AG09309 (cell line): ENCODE data around the gene CFAP97D1.

ENCODE experiments used
- DNase-seq: peaks from one replicate; pipeline ENCODE4 v3.0.0-alpha.2; 2010; ENCODE audit warnings: low read depth
- H3K4me3 ChIP-seq: 2 replicates; pipeline ENCODE4 v1.5.1; 2011; ENCODE audit warnings: mild to moderate bottlenecking, low read depth, low read length, moderate library complexity; ENCODE audit not compliant: control insufficient read depth
- TF ChIP-seq, protein P1 (sequence below): IDR thresholded peaks from 2 replicates; pipeline ENCODE4 v1.5.1; 2011; ENCODE audit warnings: mild to moderate bottlenecking, low read depth, low read length, inconsistent platforms; ENCODE audit not compliant: insufficient read depth, control insufficient read depth; ENCODE audit errors: missing control alignments

CFAP97D1 gene

DNA sequence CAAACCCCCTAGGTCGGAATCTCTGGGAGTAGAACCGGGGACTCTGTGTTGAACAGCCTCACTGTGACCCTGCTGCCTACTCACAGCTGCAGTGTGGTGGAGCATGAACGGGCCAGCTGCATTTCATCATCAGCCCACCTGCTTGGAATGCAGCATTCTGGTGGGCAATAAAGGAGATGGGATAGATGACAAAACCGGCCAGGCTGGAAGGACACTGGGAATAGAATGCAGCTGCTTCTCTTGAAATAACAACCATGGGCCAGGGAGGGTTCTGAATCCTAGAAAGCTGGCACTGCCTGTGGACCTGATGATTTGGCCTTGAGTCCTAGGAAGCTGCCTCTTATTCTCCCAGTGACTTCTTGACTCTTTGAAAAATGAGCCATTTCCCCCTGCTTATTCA lies 23.5 kb downstream of the CFAP97D1 start:
- DNase-seq: no peak
- H3K4me3 ChIP-seq: no peak overlapping the region
- TF ChIP-seq, protein P1, sequence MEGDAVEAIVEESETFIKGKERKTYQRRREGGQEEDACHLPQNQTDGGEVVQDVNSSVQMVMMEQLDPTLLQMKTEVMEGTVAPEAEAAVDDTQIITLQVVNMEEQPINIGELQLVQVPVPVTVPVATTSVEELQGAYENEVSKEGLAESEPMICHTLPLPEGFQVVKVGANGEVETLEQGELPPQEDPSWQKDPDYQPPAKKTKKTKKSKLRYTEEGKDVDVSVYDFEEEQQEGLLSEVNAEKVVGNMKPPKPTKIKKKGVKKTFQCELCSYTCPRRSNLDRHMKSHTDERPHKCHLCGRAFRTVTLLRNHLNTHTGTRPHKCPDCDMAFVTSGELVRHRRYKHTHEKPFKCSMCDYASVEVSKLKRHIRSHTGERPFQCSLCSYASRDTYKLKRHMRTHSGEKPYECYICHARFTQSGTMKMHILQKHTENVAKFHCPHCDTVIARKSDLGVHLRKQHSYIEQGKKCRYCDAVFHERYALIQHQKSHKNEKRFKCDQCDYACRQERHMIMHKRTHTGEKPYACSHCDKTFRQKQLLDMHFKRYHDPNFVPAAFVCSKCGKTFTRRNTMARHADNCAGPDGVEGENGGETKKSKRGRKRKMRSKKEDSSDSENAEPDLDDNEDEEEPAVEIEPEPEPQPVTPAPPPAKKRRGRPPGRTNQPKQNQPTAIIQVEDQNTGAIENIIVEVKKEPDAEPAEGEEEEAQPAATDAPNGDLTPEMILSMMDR: no peak

DNA sequence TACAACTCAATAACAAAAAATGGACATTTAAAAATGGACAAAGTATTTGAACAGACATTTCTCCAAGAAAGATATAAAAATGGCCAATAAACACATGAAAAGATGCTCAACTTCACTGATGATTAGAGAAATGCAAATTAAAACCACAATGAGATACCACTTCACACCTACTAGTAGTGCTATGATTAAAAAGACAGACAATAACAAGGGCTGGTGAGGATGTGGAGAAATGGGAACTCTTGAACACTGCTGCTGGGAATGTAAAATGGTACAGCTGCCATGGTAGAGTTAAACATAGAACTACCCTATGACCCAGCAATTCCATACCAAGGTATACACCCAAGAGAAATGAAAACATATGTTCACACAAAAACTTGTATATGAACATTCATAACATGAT lies 24.9 kb downstream of the CFAP97D1 start:
- no peak for DNase-seq
- TF ChIP-seq, protein P1: no peak
- H3K4me3 ChIP-seq: no peak overlapping the region

DNA sequence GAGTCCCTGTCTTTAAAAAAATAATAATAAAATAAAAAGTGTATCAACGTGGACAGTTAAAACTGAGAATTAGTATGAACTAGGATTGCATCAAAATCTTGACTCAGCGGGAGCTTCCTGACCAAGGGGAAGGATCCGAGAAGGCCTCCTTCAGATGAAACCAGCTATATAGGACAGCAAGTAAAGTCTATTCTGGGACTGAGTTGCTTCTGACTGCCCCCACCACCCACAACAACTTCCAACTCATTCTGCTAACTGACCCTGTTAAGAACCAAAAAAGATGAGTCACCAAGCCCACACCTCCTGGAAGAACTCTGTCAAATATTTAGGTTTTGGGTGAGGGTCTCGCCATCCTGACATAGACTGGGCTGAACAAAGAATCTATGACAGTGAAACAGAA lies 27.8 kb downstream of the CFAP97D1 start:
- TF ChIP-seq, protein P1: no peak
- no peak overlapping the region for H3K4me3 ChIP-seq
- DNase-seq: no peak

DNA sequence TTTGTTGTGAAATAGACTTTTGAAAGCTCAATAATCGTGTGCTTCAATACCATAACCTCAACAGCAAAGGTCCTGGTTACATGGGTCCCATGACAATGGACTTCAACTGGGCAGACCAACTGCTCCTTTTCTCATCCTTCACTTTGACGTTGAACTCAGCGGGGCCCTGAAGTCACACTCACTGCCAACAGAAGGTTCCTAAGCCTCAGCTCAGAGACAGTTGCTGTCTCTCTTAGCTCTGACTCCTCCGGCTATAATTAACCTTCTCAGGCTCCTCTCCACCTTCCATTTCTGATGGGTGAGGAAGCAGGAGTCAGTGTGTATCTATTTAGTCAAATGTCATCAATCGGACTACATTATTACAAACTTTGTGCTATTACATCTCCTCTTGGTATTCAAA lies 28.9 kb downstream of the CFAP97D1 start:
- DNase-seq: no peak
- TF ChIP-seq, protein P1: no peak
- H3K4me3 ChIP-seq: no peak overlapping the region

DNA sequence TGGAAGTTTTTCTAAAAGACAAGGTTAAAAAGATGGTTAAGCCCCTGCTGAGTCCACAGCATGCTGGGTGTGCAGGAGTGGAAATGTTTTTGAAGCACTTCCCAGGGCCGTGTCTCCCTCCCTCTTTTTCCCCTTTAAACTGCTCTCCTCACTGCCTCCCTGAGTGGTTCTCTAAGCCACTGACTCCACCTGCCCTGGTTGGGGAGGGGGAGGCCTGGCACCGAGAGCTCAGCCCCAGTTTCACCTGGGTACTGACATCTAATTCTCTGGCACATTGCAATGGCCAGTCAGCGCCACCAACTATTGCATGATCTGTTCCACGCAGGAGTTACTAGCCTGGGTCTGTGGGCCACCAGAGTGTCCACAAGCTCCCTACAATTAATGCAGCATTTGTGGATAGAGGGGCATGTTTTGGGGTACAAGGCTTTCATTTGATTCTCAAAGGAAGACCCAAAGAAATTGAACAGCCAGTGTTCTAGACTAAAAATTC lies 30.0 kb downstream of the CFAP97D1 start:
- no peak overlapping the region for H3K4me3 ChIP-seq
- no peak for DNase-seq

DNA sequence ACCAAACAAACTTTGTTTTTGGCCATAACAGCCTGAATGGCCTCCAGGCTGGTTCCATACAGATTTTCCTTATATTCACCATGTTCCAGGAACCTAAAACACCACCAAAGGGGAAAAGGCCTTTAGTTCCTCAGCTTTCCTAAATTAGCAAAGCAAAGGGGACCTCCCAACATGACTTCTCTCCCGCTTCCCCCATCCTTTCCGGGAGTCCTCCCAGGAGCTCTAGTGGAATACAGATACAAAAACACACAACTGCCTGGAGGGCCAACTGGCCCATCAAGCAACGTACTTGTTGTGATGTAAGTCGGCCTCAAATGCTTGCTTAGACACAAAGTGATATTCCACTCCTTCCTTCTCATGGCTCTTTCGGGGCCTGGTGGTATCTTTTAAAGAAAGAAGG lies 30.6 kb downstream of the CFAP97D1 start:
- no peak for DNase-seq
- H3K4me3 ChIP-seq: no peak overlapping the region
- TF ChIP-seq, protein P1: no peak

More for the DNA sequence above, 30.0 kb downstream of the CFAP97D1 start:
- TF ChIP-seq, protein P1: no peak
